Colon (tissue), 2 donors: ENCODE measurements around the gene MSI2.

ENCODE experiments used
- FAIRE-seq: peaks from 2 replicates; lab custom pipeline; 2012; peaks lifted over from hg19 to GRCh38; lab: Jason Lieb, UNC
- donor health status: control.
- donor health status: control.

The MSI2 gene

GRCh38 chr17:57441270-57441600, 184.9 kb downstream of the MSI2 start:
- FAIRE-seq, result no peak

- FAIRE-seq, result no peak
Measured at GRCh38 chr17:57442401-57442823, 186.1 kb downstream of the MSI2 start.

DNA sequence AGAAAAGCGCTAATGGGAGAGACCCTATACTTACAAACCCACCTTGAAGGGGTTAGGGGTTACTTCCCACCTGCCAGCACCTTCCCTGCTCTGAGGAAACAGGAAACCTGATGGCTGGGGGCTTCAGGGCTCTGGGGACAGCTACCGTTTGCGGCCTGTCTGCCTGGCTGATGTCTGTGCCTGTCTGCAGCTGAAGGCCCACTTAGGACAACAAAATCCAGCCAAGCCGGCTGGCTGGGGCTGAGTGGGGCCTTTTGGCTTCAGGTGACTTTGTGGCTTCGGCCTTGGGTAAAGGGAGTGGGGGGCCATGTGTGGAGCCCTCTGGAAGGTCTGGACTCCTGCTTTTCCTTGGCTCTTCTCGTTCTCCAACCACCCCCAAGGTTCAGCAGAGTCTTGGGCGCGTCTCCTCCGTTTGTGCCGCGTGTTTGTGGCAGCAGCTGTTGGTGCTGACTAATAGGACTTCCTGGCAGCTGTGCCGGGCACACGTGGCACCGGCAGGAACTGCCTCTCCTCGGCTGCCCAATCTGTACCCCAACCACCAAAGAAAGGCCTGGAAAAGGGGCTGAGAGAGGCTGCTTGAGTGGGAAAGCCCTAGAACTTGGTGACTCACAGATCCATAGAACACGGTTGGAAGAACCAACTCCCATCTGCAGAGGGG, 186.7 kb downstream of the MSI2 start:
- FAIRE-seq, result no peak

DNA sequence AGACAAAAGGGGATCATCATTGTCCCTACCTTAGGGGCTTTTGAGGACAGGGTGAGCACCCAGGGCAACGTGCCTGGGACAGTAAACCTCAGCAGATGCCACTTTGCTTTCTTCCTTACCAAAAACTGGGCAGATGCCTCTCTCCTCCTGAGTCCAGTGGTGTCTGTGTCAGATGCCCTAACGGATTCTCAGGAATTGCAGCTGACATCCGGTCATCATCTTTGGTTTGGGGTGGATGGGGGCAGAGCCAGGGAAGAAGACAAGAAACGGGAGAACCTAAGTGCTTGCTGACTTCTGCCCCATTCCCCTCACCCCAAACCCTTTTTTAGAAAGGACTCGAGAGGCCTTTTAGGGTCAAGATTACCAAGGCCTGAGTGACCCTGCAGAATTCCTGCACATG, 187.5 kb downstream of the MSI2 start:
- no peak for FAIRE-seq

DNA sequence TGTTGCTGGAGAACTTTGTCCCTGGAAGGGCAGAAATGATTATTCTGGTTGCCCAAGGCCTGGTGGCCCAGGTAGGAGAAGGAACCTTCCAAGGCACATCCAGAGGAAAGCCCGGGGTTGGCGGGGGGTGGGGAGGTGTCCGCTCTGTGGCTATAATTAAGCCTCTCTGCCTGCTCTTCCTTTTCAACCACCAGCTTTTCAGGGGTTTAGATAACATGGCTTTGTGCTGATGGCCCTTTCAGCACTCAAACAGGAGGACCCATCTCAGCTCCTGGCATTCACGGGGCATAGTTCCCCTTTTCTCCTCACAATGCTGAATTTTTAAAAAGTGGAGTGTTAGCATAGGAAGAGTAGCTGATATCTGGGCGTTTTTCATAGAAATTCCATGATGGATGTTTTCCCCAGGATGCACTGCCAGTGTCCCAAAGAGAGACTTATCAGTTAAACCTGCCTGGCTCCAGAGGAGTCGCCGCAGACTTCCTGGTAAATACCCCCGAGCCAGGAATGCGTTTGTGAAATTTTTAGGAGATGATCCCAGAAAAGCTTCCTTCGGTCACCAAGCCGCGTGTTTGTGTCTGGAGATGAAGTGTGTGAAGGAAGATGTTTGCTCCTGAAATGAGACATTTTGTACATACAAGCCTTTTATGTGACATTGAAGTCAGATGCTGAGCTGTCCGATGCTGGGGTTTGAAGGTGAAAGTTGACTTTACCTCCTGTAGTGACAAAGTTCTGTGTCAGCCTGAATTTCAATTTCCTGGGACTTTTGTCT, 188.5 kb downstream of the MSI2 start:
- no peak for FAIRE-seq

GRCh38 chr17:57445772-57446472, 189.6 kb downstream of the MSI2 start:
- no peak for FAIRE-seq

- FAIRE-seq, result no peak
Measured at GRCh38 chr17:57447357-57447989, 191.2 kb downstream of the MSI2 start.

GRCh38 chr17:57447990-57448758, 191.9 kb downstream of the MSI2 start:
- no peak for FAIRE-seq

GRCh38 chr17:57448759-57449283, 192.5 kb downstream of the MSI2 start:
- no peak for FAIRE-seq

GRCh38 chr17:57451191-57451590, 194.9 kb downstream of the MSI2 start:
- FAIRE-seq, result no peak

- FAIRE-seq, result no peak
Measured at GRCh38 chr17:57451643-57452042, 195.3 kb downstream of the MSI2 start.

GRCh38 chr17:57453841-57454425, 197.6 kb downstream of the MSI2 start:
- no peak for FAIRE-seq

DNA sequence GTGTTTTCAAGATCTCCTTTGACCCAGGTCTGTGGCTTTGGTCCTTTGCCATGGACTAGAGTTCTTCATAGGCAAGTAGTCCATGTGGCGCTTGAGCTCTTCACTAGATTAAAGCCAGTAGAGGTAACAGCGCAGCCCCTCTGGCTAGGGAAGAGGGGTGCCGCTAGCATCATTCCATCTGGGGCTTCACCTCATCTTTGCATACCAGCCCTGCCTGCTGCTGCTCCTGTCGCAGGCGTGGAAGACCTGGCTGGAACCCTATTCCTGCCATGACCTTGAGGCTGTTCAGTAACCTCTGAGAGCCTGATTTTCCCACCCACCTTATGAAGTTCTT, 198.4 kb downstream of the MSI2 start:
- FAIRE-seq, result no peak

- FAIRE-seq, result no peak
Measured at GRCh38 chr17:57455063-57455914, 199.0 kb downstream of the MSI2 start.

DNA sequence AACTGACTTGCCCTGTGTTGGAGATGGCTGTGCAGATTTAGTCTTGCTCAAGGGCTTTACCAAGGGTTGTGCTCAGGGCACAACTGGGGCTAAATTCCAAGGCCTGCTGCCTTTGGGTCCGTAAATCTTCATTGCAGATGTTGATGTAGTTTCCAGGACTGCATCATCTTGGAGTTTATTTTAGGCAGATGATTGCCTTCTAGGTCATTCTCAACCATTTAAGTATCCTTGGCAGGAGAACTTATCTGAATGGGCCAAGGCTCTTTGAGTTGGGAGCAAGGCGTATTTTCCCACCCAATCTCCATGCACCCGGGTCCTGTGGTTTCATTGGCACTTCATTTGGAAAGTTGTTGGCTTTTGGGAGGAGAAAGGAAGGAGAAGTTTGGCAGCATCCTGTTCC, 200.3 kb downstream of the MSI2 start:
- FAIRE-seq, result no peak

DNA sequence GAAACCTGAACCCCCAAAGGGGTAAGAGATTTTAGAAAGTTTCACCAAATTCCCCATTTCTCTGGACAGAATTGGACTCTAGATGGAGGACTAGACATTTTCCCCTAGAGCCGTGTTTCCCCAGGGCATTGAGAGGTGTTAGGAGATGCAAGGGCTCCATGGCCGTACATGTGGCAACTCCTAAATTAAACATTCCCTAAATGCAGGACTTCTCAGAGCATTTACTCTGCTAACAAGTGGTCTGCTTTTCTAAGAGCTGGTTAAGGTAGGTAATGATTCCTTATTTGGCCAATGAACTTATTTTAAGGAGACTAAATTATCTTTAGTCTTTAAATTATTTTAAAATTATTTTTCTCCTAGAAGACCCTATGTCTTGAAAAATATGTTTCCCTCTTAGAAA, 200.9 kb downstream of the MSI2 start:
- FAIRE-seq, result no peak

- FAIRE-seq, result no peak
Measured at GRCh38 chr17:57458718-57459285, 202.5 kb downstream of the MSI2 start.

DNA sequence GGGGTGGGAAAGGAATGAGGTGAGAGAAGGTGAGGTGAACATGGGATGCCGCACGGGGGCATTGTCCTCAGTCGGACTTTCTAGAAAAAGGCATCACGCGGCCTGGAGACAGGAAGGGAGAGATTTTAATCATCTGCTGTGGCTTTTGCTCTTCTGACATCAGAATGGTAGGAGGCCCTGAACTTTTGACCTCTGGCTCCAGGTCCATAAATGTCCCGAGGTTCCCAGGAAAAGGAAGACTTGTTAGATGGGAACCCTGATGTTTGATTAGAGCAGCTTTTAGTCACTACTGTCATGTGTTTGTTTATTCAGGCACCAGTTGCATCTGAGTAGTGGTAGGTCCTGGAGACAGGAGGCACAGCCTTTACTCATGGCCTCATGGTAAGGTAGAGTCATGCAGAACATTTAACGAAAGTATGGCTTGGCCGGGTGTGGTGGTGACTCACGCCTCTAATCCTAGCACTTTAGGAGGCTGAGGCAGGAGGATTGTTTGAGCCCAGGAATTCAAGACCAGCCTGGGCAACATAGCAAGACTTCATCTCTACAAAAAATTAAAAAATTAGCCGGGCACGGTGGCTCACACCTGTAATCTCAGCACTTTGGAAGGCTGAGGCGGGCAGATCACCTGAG, 203.1 kb downstream of the MSI2 start:
- no peak for FAIRE-seq

DNA sequence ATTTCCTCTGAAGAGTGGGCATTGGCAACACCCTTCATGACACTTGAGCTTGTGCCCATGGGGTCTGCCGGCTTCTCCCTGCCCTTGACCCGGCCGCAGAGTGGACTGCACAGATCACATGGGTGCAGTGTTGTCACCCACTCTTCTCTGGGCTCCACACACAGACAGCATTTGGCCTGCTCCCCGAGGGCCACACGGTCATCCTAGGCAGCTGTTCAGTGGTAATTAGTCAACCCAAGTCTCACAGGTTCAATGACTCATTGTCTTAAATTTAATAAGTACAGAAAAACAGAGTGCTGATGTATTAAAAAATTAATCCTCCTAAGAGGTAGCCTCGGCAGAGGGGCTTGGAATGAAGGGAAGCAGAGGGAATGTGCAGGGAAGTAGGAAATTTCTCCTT, 204.8 kb downstream of the MSI2 start:
- FAIRE-seq, result no peak
